Skin of body (tissue), 2 donors: Measurements from ENCODE around the gene DNAI4. TPM values are rescaled to one million over a fixed set of nuclear protein-coding genes. Genes with fewer than 3 reads are reported as not detected.
A peak's percentile ranks its signal among the peaks of the same experiment; 100 is the strongest.
"Not testable (repeated sequence)": the region's sequence is repeated elsewhere in the genome, so short reads cannot be mapped to it uniquely, and the experiment has no call there.

Source experiments
- DNase-seq: peaks from one replicate; lab custom pipeline; 2025; lab: John Stamatoyannopoulos, UW
- total RNA-seq: library from RNA; depleted of rRNA; stranded (reverse); fragments of >200 nt; gene quantifications from one replicate; pipeline ENCODE4 v1.2.3, GENCODE V29; 2014

The DNAI4 gene
- total RNA-seq, 1 donor from 2014 or later: 16.2 TPM

DNA sequence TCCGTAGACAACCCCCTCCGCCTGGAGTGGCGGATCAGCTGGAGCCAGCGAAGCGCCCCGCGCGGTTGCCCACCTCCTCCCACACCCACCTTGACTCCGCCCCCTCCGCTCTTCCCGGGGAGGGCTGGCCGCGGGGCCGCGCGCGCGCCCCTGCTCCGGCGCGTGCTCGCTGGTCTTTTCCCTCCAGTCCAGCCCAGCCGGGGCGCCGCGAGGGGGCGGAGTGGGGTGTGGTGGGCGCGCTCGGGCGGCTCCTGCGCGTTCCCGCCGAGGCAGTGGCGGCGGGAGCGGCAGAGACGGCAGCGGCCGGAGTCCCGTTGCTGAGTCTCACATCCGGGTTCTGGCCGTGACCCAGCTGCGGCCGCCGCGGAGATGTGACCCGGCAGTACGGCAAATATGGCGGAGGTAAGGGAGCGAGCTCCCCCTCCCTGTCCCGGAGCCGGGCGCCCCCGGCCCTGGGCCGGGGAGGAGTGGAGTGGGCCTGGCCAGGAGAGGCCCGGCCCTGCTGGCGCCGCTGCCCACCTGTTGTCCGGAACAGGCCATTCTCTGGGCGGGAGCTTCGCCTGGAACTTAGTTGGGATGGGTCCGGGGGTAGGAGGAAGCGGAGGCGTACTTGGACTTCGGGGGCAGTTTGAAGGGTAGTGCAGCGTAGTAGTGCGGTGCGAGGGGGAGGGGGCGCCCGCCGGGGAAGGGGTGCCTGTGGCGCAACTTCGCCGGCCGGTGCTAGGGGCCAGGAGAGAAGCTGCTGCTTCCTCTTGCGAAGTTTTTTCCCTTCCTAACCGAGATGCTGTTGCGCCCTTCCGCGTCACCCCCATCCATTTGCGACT, 5.6 kb upstream of the DNAI4 start:
- peak; percentile 91 for DNase-seq

DNA sequence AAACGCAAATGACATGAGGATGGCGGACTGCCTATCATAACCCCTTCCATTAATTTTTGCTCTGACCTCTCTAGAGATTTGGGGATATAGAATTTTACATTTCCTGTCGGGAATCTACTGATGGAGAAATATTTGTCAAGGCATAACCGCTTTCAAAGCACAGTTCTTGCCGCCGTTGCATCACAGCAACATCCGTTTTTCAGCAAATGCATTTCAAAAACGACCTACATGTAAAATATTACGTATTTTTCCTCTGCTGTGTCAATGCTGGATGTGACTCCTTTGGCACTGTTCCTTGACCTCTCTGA, 5.0 kb upstream of the DNAI4 start:
- no peak for DNase-seq

DNA sequence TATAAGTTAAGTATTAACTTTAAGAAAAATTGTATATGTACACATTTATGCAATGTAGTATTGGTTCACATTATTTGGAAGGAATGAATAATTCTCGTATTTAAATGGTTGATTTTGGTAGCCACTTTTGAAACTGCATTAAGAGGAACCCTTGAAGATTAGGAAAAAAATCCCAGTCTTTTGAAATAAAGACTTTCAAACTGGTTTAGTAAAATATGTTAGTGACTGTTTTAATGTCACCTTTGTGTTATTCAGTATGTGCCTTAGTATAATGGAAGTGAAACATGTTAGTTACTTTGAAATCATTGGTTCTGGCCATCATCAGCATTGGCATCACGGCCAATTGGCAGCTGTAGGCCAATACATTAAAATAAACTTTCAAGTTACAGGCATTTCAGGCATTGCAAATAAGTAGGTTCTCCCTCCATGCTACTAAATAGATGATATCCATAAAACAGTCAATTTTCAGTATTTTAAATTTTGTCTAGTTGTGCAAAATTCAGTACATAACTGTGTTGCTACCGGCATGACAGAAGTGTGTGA, 4.6 kb upstream of the DNAI4 start:
- no peak for DNase-seq

DNA sequence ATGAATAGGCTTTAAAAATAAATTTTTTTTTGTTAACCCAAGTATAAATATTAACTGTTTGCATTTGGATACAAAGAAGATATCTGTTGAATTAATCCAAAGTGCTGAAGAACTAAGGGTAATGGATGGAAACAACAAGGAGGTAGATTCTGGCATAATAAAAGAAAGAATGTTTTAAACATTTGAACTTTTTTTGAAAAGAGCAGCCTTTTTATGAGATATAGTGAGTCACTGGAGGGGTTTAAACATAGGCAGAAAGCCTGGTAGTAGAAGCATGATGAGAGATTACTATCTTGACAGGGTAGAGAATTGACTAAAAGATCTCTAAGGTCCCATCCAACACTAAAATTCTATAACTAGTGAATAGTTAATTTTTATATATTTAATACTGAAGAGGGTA, 2.9 kb upstream of the DNAI4 start:
- DNase-seq: no peak

DNA sequence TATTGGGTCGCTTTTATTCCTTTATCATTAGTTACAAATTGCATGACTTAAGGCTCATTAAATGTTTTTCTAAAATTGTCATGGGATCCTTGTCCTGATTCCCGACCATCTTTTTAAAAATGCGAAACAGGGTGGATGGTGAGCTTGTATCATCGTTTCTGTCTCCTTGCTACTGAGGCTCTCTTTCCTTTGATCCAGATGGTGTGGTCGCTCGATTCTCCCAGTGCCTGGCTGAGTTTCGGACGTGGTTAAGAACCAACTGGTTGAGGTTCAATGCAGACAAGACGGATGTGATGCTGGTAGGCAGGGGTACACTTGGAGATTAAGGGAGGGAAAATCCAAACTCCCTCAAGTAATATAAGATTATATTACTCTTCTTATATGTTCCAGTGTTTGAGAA, 1.3 kb upstream of the DNAI4 start:
- no peak for DNase-seq

DNA sequence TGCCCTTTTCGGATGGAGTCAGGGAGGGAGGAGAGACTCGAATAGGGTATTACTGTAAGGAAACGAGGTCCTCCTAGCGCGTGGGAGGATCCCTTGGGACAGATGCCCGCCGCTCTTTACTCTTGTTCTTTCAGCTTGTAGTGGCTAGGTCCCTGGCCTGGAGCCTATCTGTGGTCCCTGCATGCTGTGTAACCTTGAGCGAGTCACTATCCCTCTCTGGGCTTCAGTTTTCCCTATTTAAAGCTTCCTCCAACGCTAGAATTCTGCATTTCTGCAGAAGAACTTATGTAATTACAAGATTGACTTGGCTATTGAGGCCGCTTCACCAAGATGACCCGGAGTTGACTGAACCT, 878 bp upstream of the DNAI4 start:
- peak; percentile 72 for DNase-seq

DNA sequence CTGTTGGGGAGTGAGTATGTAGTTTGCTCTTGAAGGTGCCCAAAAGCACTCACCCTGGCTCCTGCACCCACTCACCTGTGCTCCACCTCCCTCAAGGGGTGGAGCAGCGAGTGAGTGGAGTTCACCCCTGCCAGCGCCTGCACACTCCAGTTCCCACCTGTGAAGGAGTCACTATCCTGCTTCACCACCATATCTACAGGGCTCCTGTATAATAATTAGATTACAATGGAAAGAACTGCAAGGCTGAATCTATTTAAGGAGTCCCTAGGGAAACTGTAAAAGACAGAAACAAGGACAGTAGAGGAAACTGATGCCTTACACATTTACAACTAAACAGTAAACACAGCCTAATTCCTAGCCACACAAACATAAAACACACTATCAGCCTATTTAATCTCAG, 4.1 kb downstream of the DNAI4 start:
- DNase-seq: no peak

DNA sequence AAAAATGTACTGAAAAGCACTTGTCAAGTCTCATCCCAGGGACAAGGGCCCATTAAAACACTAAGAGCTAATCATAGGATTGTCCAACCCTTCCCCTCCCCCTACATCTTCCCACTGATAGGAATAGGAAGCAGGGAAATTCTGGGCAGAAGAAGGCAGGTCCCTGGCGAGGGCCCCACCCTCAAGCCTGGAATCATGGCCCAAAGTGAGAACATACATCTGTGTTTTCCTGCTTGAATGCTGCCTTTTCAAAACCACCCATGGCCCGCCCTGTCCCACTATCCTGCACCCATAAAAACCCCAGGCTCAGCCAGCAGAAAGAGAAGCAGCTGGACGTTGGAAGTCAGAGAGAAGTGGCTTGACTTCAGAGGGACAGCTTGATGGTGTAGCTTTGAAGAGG, 4.8 kb downstream of the DNAI4 start:
- DNase-seq: no peak

DNA sequence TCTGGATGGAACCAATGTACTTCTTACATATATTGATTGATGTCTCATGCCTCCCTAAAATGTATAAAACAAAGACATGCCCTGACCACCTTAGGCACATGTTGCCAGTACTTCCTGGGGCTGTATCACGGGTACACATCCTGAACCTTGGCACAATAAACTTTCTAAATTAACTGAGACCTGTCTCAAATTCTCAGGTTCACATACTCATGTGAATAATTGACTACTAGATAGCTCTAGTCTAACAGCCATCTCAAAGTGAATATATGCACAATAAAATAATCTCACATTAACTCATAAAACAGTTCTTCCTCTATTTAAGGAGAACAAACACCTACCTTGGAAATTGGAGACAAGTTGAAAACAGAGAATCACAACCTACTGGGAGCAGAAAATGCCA, 5.6 kb downstream of the DNAI4 start:
- DNase-seq: no peak

DNA sequence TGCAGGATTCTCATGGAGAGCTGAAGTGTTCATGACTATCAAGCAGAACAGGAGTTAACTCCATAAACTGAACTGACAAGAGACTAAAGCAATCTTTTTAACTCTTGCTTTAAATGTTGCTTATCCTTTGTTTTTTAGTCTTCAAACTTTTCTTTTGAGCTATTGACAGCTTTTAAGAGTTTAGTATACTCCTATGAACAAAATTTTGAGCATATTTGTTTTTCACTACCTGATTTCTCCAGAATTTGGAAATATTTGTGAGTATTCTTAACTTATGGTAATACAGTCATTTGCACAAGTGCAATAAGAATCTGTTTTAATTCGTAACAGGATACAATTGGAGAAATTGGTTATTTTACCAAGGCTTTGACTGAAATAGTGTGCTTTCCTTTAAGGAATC, 7.2 kb downstream of the DNAI4 start:
- DNase-seq: no peak

DNA sequence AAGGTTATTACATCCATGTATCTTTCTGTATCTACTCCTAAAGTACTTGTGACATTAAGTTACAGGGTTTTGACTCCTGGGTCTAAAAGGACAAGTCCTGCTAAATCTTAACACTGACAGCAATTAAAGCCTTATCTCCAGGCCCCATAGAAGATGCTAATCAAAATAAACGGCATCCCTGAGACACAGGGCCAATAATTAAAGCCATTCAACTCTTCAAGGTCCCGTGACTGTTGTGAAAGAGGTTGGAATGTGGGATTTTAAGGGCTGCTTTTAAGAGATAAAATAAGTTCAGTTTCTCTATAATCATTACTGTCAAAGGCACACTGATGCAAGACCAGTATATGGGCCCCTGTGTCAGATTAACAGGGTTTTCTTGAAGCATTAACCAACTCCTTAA, 8.3 kb downstream of the DNAI4 start:
- no peak for DNase-seq

DNA sequence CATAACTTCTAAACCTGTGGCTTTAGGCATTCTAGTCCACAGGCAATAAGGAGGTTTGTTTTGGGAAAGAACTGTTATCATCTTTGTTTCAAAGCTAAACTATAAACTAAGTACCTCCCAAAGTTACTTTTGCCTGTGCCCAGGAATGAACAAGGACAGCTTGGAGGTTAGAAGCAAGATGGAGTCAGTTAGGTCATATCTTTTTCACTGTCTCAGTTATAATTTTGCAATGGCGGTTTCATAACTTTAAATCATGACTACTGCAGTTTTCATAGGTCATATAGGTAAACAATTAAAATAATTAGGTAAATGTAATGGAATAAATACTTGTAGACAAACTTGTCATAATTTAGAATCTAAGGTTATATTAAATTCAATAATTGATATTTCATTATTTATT, 9.5 kb downstream of the DNAI4 start:
- DNase-seq: not testable (repeated sequence)

DNA sequence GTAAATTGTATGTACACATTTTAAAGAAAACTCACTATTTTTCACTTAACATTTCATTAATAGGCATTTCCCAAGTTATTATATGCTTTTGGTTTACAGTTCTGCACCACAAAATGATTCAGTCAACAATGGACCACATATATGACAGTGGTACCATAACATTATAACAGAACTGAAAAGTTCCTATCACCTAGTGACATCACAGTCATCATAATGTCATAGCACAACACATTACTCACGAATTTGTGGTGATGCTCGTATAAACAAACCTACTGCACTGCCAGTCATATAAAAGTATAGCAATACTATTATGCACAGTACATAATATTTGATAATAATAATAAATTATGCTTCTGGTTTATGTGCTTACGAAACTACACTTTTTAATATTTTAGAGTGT, 30.9 kb downstream of the DNAI4 start:
- no peak for DNase-seq

DNA sequence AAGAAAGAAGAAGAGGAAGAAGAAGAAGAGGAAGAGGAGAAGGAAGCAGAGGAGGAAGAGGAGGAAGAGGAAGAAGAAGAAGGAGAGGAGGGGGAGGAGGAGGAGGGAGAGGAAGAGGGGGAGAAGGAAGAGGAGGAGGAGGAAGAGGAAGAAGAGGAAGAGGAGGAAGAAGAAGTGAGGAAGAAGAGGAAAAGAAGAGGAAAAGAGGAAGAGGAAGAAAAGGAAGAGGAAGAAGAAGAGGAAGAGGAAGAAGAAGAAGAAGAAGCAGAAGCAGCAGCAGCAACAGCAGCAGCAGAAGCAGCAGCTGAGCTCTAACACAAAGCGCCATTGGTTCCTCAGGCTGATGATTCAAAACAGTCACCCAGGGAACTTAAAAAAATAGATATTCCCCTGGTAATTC, 34.0 kb downstream of the DNAI4 start:
- no peak for DNase-seq

DNA sequence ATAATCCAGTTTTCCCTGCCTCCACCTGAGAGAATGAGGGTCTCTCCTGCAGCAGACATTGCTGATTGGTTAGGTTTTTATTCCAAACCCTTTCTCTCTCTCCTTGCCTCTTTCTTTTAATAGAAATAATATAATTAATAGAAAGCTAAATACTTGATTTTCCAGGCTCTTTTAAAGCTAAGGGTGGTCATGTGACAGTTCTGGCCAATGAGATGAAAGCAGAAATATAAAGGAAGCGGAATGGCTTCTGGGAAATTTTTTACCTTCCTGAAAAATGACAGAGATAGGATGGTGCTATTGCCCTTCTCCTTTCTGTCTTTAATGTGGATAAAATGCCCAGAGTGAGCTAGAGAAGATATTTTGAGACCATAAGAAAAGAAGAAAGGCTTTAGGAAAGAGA, 35.6 kb downstream of the DNAI4 start:
- DNase-seq: no peak

DNA sequence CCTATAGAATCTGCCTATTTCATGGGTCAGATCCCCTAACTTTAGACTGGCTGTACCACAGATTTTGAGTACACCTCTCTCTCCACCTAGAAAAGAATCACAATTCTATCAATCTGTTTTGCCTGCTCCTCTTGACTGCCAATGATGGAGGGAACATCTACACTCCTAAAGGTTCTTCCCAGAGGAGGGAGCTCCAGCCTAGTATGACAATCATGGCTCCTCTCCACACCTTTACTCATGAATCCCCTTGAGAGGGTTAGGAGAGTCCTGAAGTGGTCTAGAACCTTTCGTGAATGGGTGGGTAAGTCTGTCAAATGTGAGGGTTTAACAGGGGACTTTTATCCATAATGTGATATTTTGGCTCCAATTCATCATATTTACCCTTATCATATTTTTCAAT, 48.0 kb downstream of the DNAI4 start:
- DNase-seq: no peak

DNA sequence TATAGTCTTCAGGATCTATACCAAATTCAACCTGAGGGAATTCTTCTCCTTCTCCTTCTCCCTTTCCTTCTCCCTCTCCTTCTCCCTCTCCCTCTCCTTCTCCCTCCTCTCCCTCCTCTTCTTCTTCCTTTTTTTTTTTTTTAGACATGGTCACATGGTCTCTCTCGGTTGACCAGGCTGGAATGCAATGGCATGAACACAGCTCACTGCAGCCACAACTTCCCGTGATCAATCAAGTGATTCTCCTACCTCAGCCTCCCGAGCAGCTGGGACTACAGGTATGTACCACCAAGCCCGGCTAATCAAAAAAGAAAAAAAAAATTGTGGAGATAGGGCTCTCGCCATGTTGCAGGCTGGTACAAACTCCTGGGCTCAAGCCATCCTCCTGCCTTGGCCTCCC, 51.5 kb downstream of the DNAI4 start:
- no peak for DNase-seq

DNA sequence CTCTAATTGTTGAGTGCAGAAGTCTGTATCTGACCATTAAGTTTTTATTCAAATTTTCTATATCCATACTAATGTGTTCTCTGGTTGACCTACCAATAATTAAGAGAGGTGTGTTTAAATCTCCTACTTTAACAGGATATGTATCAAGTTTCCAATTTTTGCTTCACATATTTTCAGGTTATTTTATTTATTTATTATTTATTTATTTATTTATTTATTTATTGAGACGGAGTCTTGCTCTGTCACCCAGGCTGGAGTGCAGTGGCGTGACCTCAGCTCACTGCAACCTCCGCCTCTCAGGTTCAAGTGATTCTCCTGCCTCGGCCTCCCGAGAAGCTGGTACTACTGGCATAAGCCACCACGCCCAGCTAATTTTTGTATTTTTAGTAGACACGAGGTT, 52.6 kb downstream of the DNAI4 start:
- DNase-seq: not testable (repeated sequence)

DNA sequence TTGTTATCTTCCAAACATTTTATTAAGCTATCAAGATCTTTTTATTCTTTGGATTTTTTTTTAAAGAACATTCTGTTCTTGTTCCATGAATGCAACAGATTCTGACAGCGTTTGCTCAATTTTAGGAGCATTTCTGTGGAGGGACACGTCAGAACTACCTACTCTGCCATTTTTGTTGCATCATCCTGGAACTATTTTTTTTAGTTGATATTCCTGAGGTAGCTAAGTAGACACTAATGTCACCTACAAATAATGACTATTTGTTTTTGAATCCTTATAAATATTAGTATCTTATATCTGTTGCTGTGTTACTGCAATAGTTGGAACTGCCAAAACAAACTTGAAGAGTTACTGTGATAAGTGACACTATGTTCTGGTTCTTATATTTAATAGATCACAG, 57.2 kb downstream of the DNAI4 start:
- DNase-seq: no peak

DNA sequence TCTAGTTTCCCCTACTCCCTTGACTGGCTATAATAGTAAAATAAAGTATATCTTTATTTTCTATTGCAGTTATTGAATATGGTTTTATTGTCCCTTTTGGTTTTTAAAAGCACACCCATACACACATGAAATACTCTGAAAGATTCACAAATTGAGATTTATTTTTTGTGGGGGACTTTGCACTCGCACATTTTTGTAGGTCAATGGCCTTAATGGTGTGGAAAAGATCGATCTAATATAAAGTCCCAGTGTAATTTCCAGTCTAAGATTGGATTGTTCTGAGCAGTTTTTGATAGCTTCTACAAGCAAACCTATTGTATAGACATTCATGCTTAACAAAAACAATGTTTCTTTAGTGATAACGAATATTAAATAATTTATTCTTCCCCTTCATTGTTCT, 64.1 kb downstream of the DNAI4 start:
- DNase-seq: no peak

DNA sequence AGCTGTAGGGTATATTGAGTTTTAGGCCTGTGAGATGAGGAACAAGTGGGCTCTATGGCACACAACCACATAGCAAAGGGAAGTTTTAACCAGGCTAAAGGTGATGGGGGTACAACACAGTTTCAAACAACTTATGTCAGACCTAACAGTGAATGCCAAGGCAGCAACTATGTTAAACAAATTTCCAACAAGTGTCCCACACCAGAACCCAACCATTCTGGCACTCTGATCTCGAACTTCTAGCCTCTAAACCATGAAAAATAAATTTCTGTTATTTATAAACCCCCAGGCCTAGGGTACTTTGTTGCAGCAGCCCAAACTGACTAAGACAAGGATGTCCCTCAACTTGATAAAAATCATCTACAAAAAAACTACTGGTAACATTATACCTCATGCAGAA, 71.3 kb downstream of the DNAI4 start:
- DNase-seq: no peak

DNA sequence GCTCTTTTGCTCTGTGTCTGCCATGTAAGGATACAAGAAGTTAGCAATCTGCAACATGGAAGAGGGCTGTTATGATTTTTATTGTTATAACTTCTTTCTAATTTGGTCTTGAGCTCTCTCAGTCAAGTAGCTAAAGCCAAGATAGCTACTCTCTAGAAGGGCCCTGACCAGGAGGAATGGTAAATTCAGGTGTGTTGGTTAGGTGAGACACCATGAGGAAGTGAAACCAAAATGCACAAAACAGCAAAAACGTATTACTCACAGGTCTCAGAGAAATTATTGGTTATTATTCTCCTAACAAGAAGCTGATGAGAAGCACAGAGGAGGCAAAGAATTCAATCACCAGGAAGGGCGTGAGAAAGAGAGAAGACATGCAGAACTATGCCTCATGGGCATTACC, 71.8 kb downstream of the DNAI4 start:
- no peak for DNase-seq

DNA sequence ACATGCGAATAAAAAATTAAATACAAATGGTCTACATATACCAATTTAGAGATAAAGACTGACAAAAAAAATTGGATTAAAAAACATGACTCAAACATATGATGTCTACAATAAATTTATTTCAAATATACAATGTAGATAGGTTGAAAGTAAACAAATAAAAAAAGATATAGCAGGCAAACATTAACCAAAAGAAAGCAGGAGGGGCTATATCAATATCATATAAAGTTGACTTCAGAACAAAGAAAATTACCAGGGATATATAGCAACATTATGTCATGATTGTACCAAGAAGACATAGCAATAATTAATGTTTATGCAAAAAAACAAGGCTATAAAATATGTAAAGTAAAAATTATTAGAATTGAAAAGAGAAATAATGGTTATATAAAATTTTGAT, 73.7 kb downstream of the DNAI4 start:
- no peak for DNase-seq

DNA sequence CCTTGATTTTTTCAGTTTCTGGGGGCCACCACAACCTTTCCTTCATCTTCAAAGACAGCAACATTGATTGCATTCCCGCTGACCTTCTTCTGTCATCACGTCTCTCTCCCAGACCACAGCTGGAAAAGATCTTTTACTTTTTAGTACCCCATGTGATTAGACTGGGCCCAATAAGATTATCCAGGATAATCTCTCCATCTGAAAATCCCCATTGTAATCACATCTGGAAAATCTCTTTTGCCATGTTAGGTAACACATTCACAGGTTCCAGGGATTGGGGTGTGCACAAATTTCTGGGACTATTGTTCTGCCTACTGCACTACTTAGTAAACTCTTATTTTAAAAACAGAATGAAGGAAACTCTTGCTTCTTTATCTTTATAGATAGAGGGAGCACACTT, 76.5 kb downstream of the DNAI4 start:
- DNase-seq: no peak
